HepG2 (cell line): Measurements from ENCODE around the gene KLB. TPM values are rescaled to one million over a fixed set of nuclear protein-coding genes. Genes with fewer than 3 reads are reported as not detected.

Experiments
- BCL6 ChIP-seq: IDR thresholded peaks from 2 replicates; pipeline ENCODE4 v1.6.1; 2016; ENCODE audit warnings: missing genetic modification reagents, missing compliant biosample characterization
- CEBPB ChIP-seq: IDR thresholded peaks from 2 replicates; pipeline ENCODE4 v1.6.1; 2011; ENCODE audit warnings: low read depth, low read length, improper control_type of control experiment, borderline replicate concordance
- HDAC2 ChIP-seq: sonication (generic); formaldehyde crosslinking; IDR thresholded peaks from 2 replicates; pipeline ENCODE4 v1.4.0; 2020; ENCODE audit warnings: missing genetic modification reagents
- HNF4A ChIP-seq: sonication (generic); formaldehyde crosslinking; IDR thresholded peaks from 2 replicates; pipeline ENCODE4 v1.4.0; 2020; ENCODE audit warnings: missing genetic modification reagents
- NR2F6 ChIP-seq, 2 experiments: IDR thresholded peaks; 2 replicates each; pipeline ENCODE4 v1.6.1; 2016; ENCODE audit warnings: antibody characterized with exemption in 1 of 2, mild to moderate bottlenecking in 1 of 2
- PHF21A ChIP-seq: sonication (generic); formaldehyde crosslinking; IDR thresholded peaks from 2 replicates; pipeline ENCODE4 v1.5.0; 2020; ENCODE audit warnings: mild to moderate bottlenecking, missing genetic modification reagents
- PITX1 ChIP-seq: sonication (generic); formaldehyde crosslinking; IDR thresholded peaks from 2 replicates; pipeline ENCODE4 v1.5.1; 2020; ENCODE audit warnings: mild to moderate bottlenecking, missing genetic modification reagents
- REL ChIP-seq: sonication (generic); formaldehyde crosslinking; conservative IDR thresholded peaks from 2 replicates; pipeline ENCODE4 v1.8.0; 2022; ENCODE audit warnings: mild to moderate bottlenecking, missing genetic modification reagents, moderate library complexity
- REPIN1 ChIP-seq: sonication (generic); formaldehyde crosslinking; IDR thresholded peaks from 2 replicates; pipeline ENCODE4 v1.8.0; 2022; ENCODE audit warnings: missing genetic modification reagents, low read depth, mild to moderate bottlenecking, borderline replicate concordance
- RFX3 ChIP-seq: IDR thresholded peaks from 2 replicates; pipeline ENCODE4 v1.6.1; 2016; ENCODE audit warnings: missing biosample characterization, missing genetic modification reagents
- SMARCC2 ChIP-seq: fragments of 450-650 bp; IDR thresholded peaks from 2 replicates; pipeline ENCODE4 v1.6.1; 2017; ENCODE audit warnings: antibody characterized with exemption, mild to moderate bottlenecking
- SOX13 ChIP-seq, 3 experiments: fragments of 450-650 bp in 1 of 3; sonication (generic) in 1 of 3; formaldehyde crosslinking in 1 of 3; IDR thresholded peaks in 2 of 3; conservative IDR thresholded peaks in 1 of 3; 2 replicates each; pipeline versions ENCODE4 v1.5.0 to v1.6.1; 2016 to 2020; ENCODE audit warnings: antibody characterized with exemption in 1 of 3, mild to moderate bottlenecking in 1 of 3, missing compliant biosample characterization in 1 of 3, missing genetic modification reagents in 1 of 3, moderate library complexity in 1 of 3
- ZFY ChIP-seq: sonication (generic); formaldehyde crosslinking; IDR thresholded peaks from 2 replicates; pipeline ENCODE4 v1.4.0; 2020; ENCODE audit warnings: missing genetic modification reagents
- ZNF605 ChIP-seq: sonication (generic); formaldehyde crosslinking; IDR thresholded peaks from 2 replicates; pipeline ENCODE4 v1.8.0; 2022; ENCODE audit warnings: mild to moderate bottlenecking, missing genetic modification reagents
- polyA plus RNA-seq, 8 experiments: library from polyadenylated mRNA; depleted of rRNA in 3 of 8; stranded (reverse) in 7 of 8; unstranded in 1 of 8; fragments of >200 nt; fragmentation: Illumina TruSeq in 4 of 8; extraction: Trizol in 4 of 8; gene quantifications; 2 replicates each; pipeline versions ENCODE4 v1.2.1 to v1.2.3, GENCODE V29; 2011 to 2016; ENCODE audit warnings: low read depth in 4 of 8, missing spikeins in 1 of 8, mixed read lengths in 1 of 8; ENCODE audit not compliant: insufficient read depth in 1 of 8
- total RNA-seq, 5 experiments: library from RNA; depleted of rRNA; stranded (reverse); fragments of >200 nt; fragmentation: Illumina TruSeq; extraction: Trizol; gene quantifications; 2 replicates each; pipeline ENCODE4 v1.2.3, GENCODE V29; 2016; ENCODE audit warnings: low read depth in 1 of 5
- TF ChIP-seq, protein P1 (sequence below): sonication (generic); formaldehyde crosslinking; conservative IDR thresholded peaks from 2 replicates; pipeline ENCODE4 v1.4.0; 2020; ENCODE audit warnings: missing genetic modification reagents
- TF ChIP-seq, protein P2 (sequence below): sonication (generic); formaldehyde crosslinking; IDR thresholded peaks from 2 replicates; pipeline ENCODE4 v1.4.0; 2020; ENCODE audit warnings: missing genetic modification reagents
- TF ChIP-seq, protein P3 (sequence below): IDR thresholded peaks from 2 replicates; pipeline ENCODE4 v1.6.1; 2018; ENCODE audit warnings: missing genetic modification reagents, mild to moderate bottlenecking, missing compliant biosample characterization
- TF ChIP-seq, protein P4 (sequence below): sonication (generic); formaldehyde crosslinking; IDR thresholded peaks from 2 replicates; pipeline ENCODE4 v1.8.1; 2022; ENCODE audit warnings: mild to moderate bottlenecking, missing genetic modification reagents
- TF ChIP-seq, protein P5 (sequence below): sonication (generic); formaldehyde crosslinking; IDR thresholded peaks from 2 replicates; pipeline ENCODE4 v1.9.0; 2022; ENCODE audit warnings: low read depth, missing genetic modification reagents

Gene KLB
- total and polyA plus RNA-seq, 2 of the 13 experiments (the other 11 are each of a cell fraction or from before 2014, with no cell fraction given) = 25.3 to 82.0 TPM

DNA sequence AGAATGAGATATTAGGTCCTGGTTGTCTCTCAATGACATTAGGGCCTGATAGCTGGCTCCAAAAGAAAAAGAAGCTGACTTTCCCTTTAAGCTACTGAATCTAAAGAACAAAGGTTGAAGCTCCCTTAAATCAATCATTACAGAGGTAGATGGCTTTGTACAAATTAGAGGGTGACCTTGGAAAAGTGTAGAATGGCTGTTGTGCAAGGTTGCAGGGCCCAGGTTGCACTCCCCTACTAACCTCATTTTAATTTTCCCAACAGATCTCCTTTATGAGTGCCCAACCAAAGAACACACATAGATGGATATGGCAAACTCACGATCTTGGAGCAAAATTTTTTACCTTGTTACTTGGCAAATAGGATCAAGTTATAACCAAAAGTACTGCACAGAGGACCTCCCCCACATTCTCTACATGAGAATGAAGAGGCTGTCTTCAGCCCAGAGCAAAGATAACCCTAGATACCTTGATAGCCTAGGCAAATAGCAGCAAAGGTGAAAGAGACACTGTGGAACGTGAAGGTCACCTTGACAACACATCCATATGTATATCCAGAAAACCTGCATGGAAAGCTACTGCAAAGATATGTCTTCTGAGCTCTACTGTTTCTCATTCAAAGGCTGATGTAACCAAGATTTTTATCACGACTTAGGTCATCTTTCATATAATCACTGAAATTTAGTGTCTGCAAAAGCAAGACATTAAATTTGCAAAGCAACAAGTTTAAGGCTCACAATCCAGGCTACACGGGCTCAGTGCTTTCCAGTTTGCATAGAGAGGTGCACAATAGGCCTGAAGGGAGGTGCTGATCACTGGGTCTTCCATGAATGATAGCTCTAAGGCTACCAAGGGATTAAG lies 23.0 kb downstream of the KLB start (continued):
- peak; percentile 78 for TF ChIP-seq BCL6 (CRISPR knock-in tag)
- TF ChIP-seq, protein P1, sequence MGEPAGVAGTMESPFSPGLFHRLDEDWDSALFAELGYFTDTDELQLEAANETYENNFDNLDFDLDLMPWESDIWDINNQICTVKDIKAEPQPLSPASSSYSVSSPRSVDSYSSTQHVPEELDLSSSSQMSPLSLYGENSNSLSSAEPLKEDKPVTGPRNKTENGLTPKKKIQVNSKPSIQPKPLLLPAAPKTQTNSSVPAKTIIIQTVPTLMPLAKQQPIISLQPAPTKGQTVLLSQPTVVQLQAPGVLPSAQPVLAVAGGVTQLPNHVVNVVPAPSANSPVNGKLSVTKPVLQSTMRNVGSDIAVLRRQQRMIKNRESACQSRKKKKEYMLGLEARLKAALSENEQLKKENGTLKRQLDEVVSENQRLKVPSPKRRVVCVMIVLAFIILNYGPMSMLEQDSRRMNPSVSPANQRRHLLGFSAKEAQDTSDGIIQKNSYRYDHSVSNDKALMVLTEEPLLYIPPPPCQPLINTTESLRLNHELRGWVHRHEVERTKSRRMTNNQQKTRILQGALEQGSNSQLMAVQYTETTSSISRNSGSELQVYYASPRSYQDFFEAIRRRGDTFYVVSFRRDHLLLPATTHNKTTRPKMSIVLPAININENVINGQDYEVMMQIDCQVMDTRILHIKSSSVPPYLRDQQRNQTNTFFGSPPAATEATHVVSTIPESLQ (CRISPR knock-in tag) = no peak
- peak; percentile 42; the same call in 1 of the 2 replicates for TF ChIP-seq ZNF605 (CRISPR knock-in tag)
- peak; percentile 81 for TF ChIP-seq HDAC2
- TF ChIP-seq, protein P2, sequence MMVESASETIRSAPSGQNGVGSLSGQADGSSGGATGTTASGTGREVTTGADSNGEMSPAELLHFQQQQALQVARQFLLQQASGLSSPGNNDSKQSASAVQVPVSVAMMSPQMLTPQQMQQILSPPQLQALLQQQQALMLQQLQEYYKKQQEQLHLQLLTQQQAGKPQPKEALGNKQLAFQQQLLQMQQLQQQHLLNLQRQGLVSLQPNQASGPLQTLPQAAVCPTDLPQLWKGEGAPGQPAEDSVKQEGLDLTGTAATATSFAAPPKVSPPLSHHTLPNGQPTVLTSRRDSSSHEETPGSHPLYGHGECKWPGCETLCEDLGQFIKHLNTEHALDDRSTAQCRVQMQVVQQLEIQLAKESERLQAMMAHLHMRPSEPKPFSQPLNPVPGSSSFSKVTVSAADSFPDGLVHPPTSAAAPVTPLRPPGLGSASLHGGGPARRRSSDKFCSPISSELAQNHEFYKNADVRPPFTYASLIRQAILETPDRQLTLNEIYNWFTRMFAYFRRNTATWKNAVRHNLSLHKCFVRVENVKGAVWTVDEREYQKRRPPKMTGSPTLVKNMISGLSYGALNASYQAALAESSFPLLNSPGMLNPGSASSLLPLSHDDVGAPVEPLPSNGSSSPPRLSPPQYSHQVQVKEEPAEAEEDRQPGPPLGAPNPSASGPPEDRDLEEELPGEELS (CRISPR knock-in tag) = no peak; the same call in 1 of the 2 replicates
- peak; percentile 79 for TF ChIP-seq HNF4A
- peak; percentile 52; the same call in 1 of the 2 replicates for TF ChIP-seq RFX3
- TF ChIP-seq ZFY (CRISPR knock-in tag) = no peak; the same call in 1 of the 2 replicates
- TF ChIP-seq REPIN1 (CRISPR knock-in tag) = peak; percentile 18; the same call in 1 of the 2 replicates
- TF ChIP-seq REL (CRISPR knock-in tag) = no peak
- TF ChIP-seq NR2F6 (IDR thresholded peaks at IDR 0.05) = peak; percentile 93
- TF ChIP-seq NR2F6 (CRISPR knock-in tag; IDR thresholded peaks at IDR 0.05) = peak; percentile 68
- TF ChIP-seq PITX1 (CRISPR knock-in tag) = peak; percentile 58; the same call in 1 of the 2 replicates
- no peak for TF ChIP-seq SOX13 (IDR thresholded peaks at IDR 0.05)
- TF ChIP-seq SOX13 (CRISPR knock-in tag; conservative IDR thresholded peaks at IDR 0.05 in 1 of 2, IDR thresholded peaks at IDR 0.05 in 1 of 2) = peak in 1 of 2 experiments; percentile 80; a peak in 2 of 4 replicates
- TF ChIP-seq, protein P3, sequence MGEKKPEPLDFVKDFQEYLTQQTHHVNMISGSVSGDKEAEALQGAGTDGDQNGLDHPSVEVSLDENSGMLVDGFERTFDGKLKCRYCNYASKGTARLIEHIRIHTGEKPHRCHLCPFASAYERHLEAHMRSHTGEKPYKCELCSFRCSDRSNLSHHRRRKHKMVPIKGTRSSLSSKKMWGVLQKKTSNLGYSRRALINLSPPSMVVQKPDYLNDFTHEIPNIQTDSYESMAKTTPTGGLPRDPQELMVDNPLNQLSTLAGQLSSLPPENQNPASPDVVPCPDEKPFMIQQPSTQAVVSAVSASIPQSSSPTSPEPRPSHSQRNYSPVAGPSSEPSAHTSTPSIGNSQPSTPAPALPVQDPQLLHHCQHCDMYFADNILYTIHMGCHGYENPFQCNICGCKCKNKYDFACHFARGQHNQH (CRISPR knock-in tag) = 0 out of 2 replicates have a peak, but pooled peaks have one; percentile 16
- TF ChIP-seq, protein P4, sequence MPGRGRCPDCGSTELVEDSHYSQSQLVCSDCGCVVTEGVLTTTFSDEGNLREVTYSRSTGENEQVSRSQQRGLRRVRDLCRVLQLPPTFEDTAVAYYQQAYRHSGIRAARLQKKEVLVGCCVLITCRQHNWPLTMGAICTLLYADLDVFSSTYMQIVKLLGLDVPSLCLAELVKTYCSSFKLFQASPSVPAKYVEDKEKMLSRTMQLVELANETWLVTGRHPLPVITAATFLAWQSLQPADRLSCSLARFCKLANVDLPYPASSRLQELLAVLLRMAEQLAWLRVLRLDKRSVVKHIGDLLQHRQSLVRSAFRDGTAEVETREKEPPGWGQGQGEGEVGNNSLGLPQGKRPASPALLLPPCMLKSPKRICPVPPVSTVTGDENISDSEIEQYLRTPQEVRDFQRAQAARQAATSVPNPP (CRISPR knock-in tag) = peak; percentile 73; the same call in 1 of the 2 replicates
- peak; percentile 73; the same call in 1 of the 2 replicates for TF ChIP-seq PHF21A
- TF ChIP-seq, protein P5, sequence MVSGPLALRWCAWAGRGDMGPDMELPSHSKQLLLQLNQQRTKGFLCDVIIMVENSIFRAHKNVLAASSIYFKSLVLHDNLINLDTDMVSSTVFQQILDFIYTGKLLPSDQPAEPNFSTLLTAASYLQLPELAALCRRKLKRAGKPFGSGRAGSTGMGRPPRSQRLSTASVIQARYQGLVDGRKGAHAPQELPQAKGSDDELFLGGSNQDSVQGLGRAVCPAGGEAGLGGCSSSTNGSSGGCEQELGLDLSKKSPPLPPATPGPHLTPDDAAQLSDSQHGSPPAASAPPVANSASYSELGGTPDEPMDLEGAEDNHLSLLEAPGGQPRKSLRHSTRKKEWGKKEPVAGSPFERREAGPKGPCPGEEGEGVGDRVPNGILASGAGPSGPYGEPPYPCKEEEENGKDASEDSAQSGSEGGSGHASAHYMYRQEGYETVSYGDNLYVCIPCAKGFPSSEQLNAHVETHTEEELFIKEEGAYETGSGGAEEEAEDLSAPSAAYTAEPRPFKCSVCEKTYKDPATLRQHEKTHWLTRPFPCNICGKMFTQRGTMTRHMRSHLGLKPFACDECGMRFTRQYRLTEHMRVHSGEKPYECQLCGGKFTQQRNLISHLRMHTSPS (CRISPR knock-in tag) = no peak
- no peak for TF ChIP-seq SMARCC2
- TF ChIP-seq CEBPB = peak; percentile 90
